Fibroblast of upper back skin (primary cell): Measurements from ENCODE around the gene HTR5A.
A peak's percentile ranks its signal among the peaks of the same experiment; 100 is the strongest.
"Not testable (repeated sequence)": the region's sequence is repeated elsewhere in the genome, so short reads cannot be mapped to it uniquely, and the experiment has no call there.

Experiments used
- DNase-seq: peaks from one replicate; pipeline ENCODE4 v3.0.0-alpha.2; 2013

Gene HTR5A

GRCh38 chr7:155069992-155070751, at the start of gene HTR5A:
HTR5A (plus strand) TSS chr7:155070324; CDS start chr7:155070900, 576 bp downstream.
- DNase-seq = peak; percentile 77

DNA sequence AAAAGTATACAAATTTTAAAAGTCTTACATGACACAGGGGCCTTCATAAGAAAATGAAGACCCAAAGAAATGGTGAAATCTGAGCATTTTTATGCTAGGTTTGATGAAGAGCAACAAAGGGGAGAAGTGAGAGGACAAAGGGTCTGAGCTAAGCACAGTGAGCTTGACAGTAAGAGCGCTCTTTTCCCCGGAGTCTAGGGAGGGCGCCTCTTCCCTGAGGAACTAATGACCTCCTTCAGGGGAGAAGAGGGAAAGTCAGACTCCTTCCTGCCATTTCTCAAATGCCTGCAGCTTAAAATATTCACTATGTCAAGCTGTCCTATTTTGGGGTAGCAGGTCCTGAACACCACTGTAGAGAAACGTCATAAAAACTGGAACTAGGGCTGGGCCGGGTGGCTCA, 49.1 kb upstream of the HTR5A start:
- no peak for DNase-seq

DNA sequence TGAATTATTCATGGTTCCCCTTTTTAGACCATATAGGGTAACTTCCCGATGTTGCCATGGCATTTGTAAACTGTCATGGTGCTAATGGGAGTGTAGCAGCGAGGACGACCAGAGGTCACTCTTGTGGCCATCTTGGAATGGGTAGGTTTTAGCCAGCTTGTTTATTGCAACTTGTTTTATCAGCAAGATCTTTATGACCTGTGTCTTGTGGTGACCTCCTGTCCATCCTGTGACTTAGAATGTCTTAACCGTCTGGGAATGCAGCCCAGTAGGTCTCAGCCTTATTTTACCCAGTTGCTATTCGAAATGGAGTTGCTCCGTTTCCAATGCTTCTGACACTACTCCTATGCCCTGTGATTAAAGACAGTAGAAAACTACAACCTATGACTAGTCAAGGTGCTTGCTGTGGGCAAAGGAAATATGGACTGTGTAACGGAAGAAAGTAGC, 48.4 kb upstream of the HTR5A start:
- no peak for DNase-seq

- no peak for DNase-seq
Measured at GRCh38 chr7:155027879-155028278, 42.2 kb upstream of the HTR5A start.

- DNase-seq = no peak
Measured at GRCh38 chr7:155032978-155033377, 37.1 kb upstream of the HTR5A start.

GRCh38 chr7:155034495-155034894, 35.6 kb upstream of the HTR5A start:
- not testable (repeated sequence) for DNase-seq

DNA sequence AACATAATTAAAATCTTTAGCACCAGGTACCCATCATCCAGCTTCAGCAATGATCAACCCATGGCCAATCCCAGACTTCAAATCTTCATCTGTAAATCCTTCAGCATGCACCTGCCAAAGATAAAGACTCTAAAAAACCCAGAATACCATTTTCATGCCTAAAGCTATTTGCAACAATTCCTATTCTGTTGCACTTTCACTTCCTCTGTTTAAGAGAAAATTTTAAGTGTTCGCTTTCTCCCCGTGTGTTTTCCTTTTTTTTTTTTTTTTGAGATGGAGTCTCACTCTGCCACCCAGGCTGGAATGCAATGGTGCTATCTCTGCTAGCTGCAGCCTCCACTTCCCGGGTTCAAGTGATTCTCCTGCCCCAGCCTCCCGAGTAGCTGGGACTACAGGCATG, 31.8 kb upstream of the HTR5A start:
- DNase-seq = no peak

DNA sequence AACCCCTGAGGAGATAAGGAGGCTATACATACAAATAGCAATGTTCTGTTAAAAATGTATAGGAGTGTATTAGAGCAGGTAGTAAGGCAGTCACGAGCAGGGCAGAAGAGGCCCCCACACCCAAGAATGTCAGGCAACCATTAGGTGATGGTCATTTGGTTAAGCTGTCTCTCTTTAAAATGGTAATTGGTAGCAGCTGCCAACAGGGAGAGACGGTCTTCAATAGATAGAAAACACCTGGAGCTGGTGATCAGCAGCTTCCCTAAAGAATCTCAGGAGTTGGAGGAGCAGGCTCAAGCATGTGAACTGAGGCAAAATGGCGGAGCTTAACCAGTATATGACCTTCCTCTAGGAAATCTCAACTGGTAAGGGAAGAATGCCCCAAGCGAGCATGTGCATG, 26.4 kb upstream of the HTR5A start:
- no peak for DNase-seq

DNA sequence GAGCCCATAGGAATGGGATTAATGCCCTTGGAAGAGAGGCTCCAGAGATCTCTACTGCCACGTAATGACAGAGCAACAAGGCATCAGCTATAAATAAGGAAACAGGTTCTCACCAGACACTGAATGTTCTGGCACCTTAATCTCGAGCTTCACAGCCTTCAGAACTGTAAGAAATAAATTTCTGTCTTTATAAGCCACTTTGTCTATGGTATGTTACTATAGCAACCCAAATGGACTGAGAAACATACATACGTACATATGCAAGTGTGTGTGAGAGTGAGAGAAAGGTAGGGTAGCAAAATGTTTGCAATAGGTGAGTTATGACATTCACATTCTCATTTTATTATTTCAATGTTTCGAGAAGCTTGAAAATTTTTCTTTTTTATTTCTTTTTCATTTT, 22.1 kb upstream of the HTR5A start:
- no peak for DNase-seq

GRCh38 chr7:155051355-155051754, 18.8 kb upstream of the HTR5A start:
- no peak for DNase-seq

DNA sequence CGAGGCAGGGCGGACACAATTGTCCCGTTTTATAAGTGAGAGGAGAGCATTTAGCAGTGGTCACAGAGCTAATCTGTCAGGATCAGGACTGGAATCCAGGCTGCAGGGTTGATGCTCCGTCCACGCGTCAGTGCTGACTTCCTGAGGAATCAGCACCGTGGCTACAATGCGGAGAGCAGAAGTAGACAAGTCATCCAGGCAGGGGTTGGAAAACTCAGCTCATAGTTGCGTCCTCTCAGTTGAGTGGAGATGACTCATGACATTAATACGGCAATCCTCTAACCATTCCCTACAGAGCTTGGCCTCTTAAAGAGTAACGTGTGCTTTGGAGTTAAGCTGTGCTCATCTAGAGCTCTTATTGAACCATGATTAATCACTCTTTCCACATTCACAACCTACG, 17.1 kb upstream of the HTR5A start:
- DNase-seq = no peak

DNA sequence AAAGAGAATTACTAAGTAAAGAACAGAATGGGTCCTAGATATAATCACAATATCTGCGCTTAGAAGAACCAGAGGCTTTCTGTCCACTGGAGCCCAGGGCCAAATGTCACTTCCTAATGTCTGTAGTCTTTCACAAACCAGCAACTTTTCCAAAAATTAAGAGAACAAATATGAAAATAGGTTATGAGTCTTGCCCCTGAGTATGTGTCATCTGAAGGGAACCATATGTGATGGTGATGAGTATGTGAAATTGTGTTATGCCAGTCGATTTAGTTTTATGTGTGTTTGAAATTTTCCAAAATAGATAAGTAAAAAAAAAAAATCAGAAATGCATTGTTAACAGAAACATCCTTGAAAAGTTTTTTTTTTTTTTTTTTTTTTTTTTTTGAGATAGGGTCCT, 15.4 kb upstream of the HTR5A start:
- DNase-seq = no peak

- DNase-seq = no peak
Measured at GRCh38 chr7:155057076-155057475, 13.0 kb upstream of the HTR5A start.

DNA sequence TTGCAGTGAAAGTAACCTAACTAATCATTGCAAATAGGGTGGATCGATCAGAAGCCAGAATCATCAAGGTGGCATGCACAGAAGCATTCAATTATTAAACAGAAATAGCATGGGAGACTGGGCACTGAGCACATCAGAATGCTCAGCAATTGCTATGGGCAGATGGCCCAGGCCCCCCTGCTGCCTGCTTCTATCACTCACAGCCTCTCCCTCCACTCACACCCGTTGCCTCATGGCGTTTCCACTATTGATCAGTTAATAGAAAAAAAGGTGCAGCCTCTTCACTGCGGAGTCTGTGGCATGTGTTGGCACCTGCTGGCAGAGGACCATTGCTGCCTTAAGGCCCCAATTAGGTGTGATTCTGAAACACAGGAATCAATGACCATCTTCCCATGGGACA, 11.2 kb upstream of the HTR5A start:
- DNase-seq = no peak

- no peak for DNase-seq
Measured at GRCh38 chr7:155059703-155060102, 10.4 kb upstream of the HTR5A start.

DNA sequence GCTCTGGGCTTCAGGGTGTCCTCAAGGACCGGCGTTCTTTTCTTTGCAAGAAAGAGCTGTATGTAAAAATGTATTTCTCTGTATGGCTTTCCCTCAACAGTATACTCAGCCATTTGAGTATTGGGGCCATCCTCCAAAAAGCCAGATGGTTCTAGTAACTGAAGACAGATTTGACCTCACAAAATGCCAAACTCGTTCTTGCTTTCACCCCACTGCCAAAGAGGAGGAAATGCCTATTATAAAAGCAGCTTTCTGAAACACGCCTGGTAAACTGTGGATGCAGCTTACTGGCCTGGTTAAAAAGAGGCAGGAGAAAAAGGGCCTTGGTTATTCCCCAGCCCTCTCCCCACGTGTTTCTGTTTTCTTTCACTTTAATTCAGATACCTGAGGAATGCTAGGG, 7.7 kb upstream of the HTR5A start:
- DNase-seq = no peak

GRCh38 chr7:155064186-155064585, 5.9 kb upstream of the HTR5A start:
- DNase-seq = no peak

DNA sequence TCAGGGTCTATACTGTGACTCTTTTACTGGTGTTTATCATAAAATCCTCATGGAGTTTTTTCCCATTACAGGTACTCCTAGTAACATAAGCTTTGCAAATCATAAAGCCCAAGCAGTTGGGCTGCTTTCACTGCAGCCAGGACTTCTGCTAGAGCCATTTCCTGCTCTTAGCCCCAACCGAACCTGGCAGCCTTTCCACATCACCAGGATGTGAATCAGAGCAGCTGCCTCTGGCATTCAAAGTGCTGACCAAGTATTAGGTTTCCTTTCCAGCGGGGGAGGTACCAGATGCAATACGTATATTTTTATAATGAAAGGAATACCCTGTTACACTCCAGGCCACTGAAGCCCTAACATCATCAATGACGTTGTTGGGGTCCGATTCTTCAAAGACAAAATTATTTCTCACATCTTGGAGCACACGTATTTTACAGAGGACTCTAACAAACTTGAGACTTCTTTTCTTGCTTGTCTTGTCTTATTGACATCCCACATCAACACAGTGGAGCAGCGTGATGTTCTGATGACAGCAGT, 3.6 kb upstream of the HTR5A start:
- DNase-seq = peak; percentile 37

- DNase-seq = no peak
Measured at GRCh38 chr7:155071121-155071651, 1.1 kb downstream of the HTR5A start.

GRCh38 chr7:155071916-155072571, 1.9 kb downstream of the HTR5A start:
- DNase-seq = no peak

GRCh38 chr7:155073922-155074321, 3.8 kb downstream of the HTR5A start:
- no peak for DNase-seq

DNA sequence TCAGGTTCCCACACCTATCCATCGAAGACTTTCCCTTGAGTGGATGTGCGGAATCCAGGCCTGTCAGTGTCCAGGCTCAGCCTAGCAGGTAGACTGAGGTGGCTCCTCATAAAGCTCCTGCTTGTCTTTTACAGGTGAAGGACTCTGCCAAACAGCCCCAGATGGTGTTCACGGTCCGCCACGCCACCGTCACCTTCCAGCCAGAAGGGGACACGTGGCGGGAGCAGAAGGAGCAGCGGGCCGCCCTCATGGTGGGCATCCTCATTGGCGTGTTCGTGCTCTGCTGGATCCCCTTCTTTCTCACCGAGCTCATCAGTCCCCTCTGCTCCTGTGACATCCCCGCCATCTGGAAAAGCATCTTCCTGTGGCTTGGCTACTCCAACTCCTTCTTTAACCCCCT, 13.9 kb downstream of the HTR5A start:
- no peak for DNase-seq

DNA sequence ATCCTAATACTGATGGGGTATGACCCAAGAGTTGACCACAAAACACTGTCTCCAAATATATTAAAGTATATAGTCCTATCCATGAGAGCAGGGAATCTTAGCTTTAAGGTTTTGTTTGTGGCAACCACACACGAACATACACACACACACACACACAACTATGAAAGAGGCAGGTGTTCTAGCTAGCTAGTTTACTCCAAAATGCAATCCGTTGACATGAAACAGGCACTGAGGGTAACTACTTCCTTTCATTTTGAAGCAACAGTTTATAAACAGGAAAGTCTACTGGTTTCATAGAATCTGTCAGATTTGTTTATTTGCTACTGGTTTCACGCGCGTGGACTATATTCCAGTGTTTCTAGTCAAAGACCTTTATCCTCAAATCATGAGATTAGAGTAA, 14.8 kb downstream of the HTR5A start:
- DNase-seq = no peak

DNA sequence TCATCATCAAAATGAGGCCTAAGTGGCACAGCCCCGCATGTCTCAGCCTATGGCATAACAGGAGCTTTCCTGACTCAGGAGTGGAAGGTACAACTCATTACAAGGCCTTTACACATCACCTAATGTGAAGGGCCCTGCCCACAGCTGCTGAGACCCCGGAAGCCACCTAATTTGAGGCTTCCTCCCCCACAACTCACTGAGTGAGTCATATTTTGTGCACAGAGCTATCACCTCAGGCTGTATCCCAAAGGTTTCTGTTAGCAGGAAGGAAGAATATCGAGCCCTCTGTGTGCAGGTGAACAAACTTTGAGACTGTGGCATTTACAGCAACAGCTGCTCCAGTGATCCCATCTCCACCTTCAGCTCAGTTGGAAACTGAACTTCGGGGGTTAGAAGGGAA, 20.6 kb downstream of the HTR5A start:
- DNase-seq = no peak
